DND-41 (cell line): ENCODE measurements around the gene SELENOP.
"Not testable (repeated sequence)": the region's sequence is repeated elsewhere in the genome, so short reads cannot be mapped to it uniquely, and the experiment has no call there.

ENCODE experiments used
- ATAC-seq: fragments of 200-7000 bp; cut with Tn5 transposase; 3 replicates; pipeline ENCODE4 v1.9.1; 2021; ENCODE audit warnings: low read depth; ENCODE audit not compliant: insufficient read depth
- DNase-seq: peaks from one replicate; pipeline ENCODE4 v3.0.0-alpha.2; 2020
- H2AFZ ChIP-seq: 2 replicates; pipeline ENCODE4 v1.6.0; 2012; ENCODE audit warnings: low read depth, low read length
- H3K27ac ChIP-seq: 2 replicates; pipeline ENCODE4 v1.5.1; 2012; ENCODE audit warnings: low read length, inconsistent platforms
- H3K27me3 ChIP-seq: fragments of 200-600 bp; sonication (generic); 2 replicates; pipeline ENCODE4 v1.6.0; 2012; ENCODE audit warnings: low read length, mild to moderate bottlenecking, inconsistent platforms; ENCODE audit not compliant: insufficient read depth, poor library complexity
- H3K36me3 ChIP-seq: 2 replicates; pipeline ENCODE4 v1.5.1; 2012; ENCODE audit warnings: low read length, inconsistent platforms; ENCODE audit not compliant: insufficient read depth
- H3K4me1 ChIP-seq: 2 replicates; pipeline ENCODE4 v1.5.1; 2012; ENCODE audit warnings: mild to moderate bottlenecking, low read length; ENCODE audit not compliant: insufficient read depth
- H3K4me2 ChIP-seq: 2 replicates; pipeline ENCODE4 v1.6.0; 2012; ENCODE audit warnings: mild to moderate bottlenecking, moderate library complexity, low read length, inconsistent platforms; ENCODE audit not compliant: insufficient read depth
- H3K4me3 ChIP-seq, 2 experiments: fragments of 200-600 bp in 1 of 2; shearing (Covaris generic) in 1 of 2; 2 replicates each; pipeline ENCODE4 v1.5.1; 2012 to 2016; ENCODE audit warnings: inconsistent platforms in 2 of 2, low read length in 2 of 2, mild to moderate bottlenecking in 2 of 2, low read depth in 1 of 2, moderate library complexity in 1 of 2
- H3K79me2 ChIP-seq: 2 replicates; pipeline ENCODE4 v1.6.0; 2012; ENCODE audit warnings: low read length, inconsistent platforms; ENCODE audit not compliant: insufficient read depth
- H3K9ac ChIP-seq: 2 replicates; pipeline ENCODE4 v1.6.0; 2012; ENCODE audit warnings: low read depth, mild to moderate bottlenecking, inconsistent platforms, low read length, moderate library complexity
- H3K9me3 ChIP-seq: 2 replicates; pipeline ENCODE4 v1.5.1; 2012; ENCODE audit warnings: low read length, moderate library complexity, mild to moderate bottlenecking, inconsistent platforms; ENCODE audit not compliant: insufficient read depth, severe bottlenecking
- H4K20me1 ChIP-seq: 2 replicates; pipeline ENCODE4 v1.6.0; 2012; ENCODE audit warnings: low read length; ENCODE audit not compliant: insufficient read depth
- EZH2 ChIP-seq: IDR thresholded peaks from 3 replicates; pipeline ENCODE4 v1.6.1; 2012; ENCODE audit warnings: borderline replicate concordance, low read depth, mild to moderate bottlenecking, moderate library complexity, low read length, inconsistent platforms; ENCODE audit not compliant: severe bottlenecking
- TF ChIP-seq, protein P1 (sequence below): IDR thresholded peaks from 2 replicates; pipeline ENCODE4 v1.5.1; 2012; ENCODE audit warnings: borderline replicate concordance, low read length, moderate library complexity, mild to moderate bottlenecking; ENCODE audit not compliant: poor library complexity, severe bottlenecking; ENCODE audit errors: extremely low read depth

SELENOP gene

DNA sequence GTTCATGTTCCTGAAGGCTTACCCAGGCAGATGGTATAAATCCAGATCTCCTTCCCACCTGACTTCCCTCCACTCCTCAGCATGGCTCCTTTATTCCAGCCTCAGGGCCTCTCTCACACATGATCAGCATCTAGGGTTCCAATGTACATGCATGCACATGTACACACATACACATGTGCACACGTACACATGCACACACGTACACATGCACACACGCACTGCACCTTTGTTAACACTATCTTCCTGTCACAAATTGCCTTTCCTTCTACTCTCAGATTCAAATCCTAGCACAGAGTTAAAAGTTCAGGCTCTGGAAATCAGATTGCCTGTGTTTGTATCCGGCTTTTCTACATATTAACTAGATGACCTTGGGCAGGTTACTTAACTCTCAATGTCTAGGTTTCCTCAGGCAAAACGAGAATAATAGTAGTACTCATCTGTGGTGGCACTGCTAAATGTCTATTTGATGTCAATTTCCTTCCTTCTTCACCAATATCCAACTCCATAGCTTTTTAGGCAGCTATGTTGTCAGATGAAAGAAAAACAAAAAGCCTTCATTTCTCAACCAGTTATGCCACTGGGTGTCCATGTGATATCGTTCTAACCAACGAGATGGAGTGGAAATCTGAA, 12.8 kb upstream of the SELENOP start:
- Histone ChIP-seq H3K9ac (no peak overlapping the region), H3K79me2 (no peaks in the 10 kb centered on the region), H3K4me1 (no peaks in the 10 kb centered on the region), H4K20me1 (no peaks in the 10 kb centered on the region), H3K27ac (no peak overlapping the region), H3K27me3 (no peaks in the 10 kb centered on the region), H3K9me3 (no peaks in the 10 kb centered on the region), H3K36me3 (no peaks in the 10 kb centered on the region), H2AFZ (no peak overlapping the region), H3K4me3 (no peak overlapping the region), H3K4me2 (no peak overlapping the region)
- DNase-seq (no peak), ATAC-seq (no peak)
- no peak for TF ChIP-seq EZH2
- TF ChIP-seq, protein P1, sequence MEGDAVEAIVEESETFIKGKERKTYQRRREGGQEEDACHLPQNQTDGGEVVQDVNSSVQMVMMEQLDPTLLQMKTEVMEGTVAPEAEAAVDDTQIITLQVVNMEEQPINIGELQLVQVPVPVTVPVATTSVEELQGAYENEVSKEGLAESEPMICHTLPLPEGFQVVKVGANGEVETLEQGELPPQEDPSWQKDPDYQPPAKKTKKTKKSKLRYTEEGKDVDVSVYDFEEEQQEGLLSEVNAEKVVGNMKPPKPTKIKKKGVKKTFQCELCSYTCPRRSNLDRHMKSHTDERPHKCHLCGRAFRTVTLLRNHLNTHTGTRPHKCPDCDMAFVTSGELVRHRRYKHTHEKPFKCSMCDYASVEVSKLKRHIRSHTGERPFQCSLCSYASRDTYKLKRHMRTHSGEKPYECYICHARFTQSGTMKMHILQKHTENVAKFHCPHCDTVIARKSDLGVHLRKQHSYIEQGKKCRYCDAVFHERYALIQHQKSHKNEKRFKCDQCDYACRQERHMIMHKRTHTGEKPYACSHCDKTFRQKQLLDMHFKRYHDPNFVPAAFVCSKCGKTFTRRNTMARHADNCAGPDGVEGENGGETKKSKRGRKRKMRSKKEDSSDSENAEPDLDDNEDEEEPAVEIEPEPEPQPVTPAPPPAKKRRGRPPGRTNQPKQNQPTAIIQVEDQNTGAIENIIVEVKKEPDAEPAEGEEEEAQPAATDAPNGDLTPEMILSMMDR, result no peak

DNA sequence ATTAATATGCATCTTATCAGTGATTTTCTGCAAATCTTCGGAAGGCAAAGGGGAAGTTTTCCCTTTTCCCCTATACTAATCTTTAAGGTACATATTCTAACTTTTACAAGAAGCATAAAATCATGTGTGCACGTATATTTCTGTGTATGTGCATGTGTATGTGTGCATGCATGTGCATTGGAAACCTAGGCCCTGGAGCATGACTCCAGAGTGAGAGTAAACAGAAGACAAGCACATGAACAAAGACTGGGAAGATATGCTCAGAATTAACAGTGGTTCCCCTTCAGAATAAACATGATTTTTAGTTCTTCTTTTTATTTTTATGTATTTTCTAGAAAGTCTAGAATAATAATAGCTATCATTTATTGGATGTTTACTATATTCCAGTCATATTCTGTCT, 10.9 kb upstream of the SELENOP start:
- H2AFZ ChIP-seq, result no peak overlapping the region
- no peaks in the 10 kb centered on the region for H4K20me1 ChIP-seq
- no peak overlapping the region for H3K9ac ChIP-seq
- H3K4me1 ChIP-seq, result no peaks in the 10 kb centered on the region
- no peaks in the 10 kb centered on the region for H3K79me2 ChIP-seq
- H3K27me3 ChIP-seq, result no peaks in the 10 kb centered on the region
- DNase-seq (no peak), ATAC-seq (no peak)
- TF ChIP-seq EZH2, result no peak
- TF ChIP-seq, protein P1, result no peak
- H3K4me3 ChIP-seq, result no peak overlapping the region
- H3K36me3 ChIP-seq, result no peaks in the 10 kb centered on the region
- no peak overlapping the region for H3K4me2 ChIP-seq
- H3K9me3 ChIP-seq, result no peaks in the 10 kb centered on the region
- H3K27ac ChIP-seq, result no peak overlapping the region

DNA sequence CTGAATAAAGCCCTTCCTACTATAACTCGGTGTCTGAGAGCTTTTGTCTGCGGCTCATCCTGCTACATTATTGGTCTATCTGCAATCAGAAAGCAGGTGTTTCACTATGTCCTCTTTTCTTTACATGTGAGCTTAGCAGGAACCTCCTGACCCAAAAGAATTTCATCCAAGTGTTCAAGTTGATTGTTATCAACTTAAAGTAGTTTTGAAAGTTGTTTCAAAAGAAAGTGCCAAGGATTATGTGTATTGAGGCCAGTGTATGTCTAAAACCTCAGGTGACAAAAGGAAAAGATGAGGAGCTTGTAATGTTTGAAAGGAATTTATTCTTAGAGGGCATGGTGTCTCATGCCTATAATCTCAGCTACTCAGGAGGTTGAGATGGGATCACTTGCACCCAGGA, 8.1 kb upstream of the SELENOP start:
- H3K79me2 ChIP-seq, result no peaks in the 10 kb centered on the region
- no peaks in the 10 kb centered on the region for H4K20me1 ChIP-seq
- H3K9ac ChIP-seq, result no peak overlapping the region
- no peak for DNase-seq
- no peaks in the 10 kb centered on the region for H3K4me1 ChIP-seq
- no peaks in the 10 kb centered on the region for H3K9me3 ChIP-seq
- ATAC-seq, result no peak
- H3K4me2 ChIP-seq, result no peak overlapping the region
- H3K27ac ChIP-seq, result no peak overlapping the region
- H2AFZ ChIP-seq, result no peak overlapping the region
- H3K36me3 ChIP-seq, result no peaks in the 10 kb centered on the region
- no peak overlapping the region for H3K4me3 ChIP-seq
- TF ChIP-seq, protein P1, result no peak
- no peak for TF ChIP-seq EZH2
- H3K27me3 ChIP-seq, result no peaks in the 10 kb centered on the region

DNA sequence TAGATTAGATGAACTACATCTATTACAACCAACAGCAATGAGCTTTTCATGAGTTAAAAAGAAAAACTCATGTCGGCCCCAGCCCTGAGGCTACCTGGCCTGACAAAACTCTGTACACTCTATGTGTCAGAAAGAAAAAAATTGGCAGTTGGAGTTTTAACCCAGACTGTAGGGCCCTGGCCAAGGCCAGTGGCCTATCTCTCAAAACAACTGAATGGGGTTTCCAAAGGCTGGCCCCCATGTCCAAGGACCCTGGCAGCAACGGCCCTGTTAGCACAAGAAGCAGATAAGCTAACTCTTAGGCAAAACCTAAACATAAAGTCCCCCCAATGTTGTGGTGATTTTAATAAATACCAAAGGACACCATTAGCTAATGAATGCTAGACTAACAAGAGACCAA, 4.9 kb upstream of the SELENOP start:
- not testable (repeated sequence) for H3K9ac ChIP-seq, H3K27me3 ChIP-seq, H4K20me1 ChIP-seq, DNase-seq, H3K4me1 ChIP-seq, H2AFZ ChIP-seq, H3K79me2 ChIP-seq, H3K27ac ChIP-seq, H3K4me3 ChIP-seq, H3K4me2 ChIP-seq, H3K9me3 ChIP-seq, ATAC-seq, H3K36me3 ChIP-seq
